GM21737 (cell line): ENCODE results near the gene RNASE1.
"Not testable (repeated sequence)": the region's sequence is repeated elsewhere in the genome, so short reads cannot be mapped to it uniquely, and the experiment has no call there.

Source experiments
- ATAC-seq: cut with Tn5 transposase; IDR thresholded peaks from one replicate; pipeline ENCODE4 v1.9.1; 2021; ENCODE audit warnings: mild to moderate bottlenecking, moderate library complexity; ENCODE audit not compliant: unreplicated experiment

The RNASE1 gene

DNA sequence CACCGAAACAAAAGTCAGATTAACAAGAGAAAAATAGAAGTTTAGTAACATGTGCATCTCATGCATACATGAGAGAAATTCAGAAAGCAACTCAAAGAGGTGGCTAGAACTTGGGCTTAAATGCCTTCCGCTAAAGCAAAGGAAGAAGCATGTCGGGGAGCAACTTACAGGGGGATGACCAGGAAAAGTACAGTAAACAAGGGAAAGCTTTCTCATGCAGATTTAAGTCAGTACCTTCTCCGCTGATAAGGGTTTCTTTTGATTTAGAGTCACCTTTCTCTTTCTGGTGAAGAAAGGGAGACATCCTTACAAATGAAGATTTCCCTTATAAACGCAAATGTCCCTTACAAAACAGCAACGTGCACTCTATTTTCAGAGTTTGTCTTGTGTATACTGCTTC lies 27.6 kb downstream of the RNASE1 start:
- ATAC-seq = no peak

DNA sequence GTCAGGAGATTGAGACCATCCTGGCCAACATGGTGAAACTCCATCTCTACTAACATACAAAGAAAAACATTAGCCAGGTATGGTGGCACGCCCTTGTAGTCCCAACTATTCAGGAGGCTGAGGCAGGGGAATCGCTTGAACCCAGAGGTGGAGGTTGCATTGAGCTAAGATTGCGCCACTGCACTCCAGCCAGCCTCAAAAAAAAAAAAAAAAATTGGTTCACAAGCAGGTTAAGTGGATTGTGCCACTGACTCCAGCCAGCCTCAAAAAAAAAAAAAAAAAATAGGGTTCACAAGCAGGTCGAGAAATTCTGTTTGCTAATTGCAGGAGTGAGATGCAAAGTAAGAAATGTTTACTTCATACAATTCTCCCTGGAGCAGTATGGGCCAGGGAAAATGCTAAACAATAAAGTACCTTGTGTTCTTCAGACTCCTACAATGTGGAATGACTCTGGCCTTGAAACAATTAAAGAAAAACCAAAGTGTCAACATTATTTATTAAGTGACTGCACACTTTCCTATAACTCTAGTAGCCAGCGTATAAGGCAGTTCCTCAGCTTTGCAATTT lies 28.3 kb downstream of the RNASE1 start:
- ATAC-seq = no peak

DNA sequence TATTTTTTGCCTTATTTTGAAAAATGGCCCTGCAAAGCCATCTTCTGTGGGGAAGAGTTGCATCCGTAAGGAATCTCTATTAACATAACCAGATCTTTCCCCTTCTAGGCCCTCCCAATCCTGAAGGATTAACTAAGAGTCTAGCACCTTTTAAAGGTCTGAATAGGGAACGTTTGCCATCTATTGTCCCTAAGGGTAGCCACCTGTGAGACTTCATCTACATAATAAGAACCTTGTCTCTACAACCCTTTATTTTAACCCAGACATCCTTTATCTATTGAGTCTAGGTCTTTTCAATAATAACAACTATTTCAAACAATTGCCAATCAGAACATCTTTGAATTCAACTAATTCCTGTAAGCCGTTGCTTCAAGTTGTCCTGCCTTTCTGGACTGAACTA lies 30.0 kb downstream of the RNASE1 start:
- ATAC-seq = no peak

DNA sequence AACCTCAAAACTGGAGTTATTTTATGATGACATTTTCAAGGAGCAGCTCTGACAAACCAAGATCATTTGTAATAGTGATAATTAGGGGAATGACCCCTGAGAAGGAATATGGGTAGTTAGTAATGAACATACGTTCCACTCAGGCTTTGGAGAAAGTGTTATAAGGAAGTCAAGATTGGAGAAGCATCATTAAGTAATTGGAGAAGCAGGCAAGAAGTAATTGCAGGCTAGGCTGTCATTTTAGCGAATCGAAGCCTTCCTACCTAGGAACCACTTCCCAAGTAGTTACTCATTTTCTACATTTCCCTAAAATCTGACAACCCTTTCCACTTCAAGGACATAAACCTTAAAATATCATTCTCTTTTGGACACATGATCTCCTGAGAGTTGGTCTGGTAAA lies 33.2 kb downstream of the RNASE1 start:
- no peak for ATAC-seq

DNA sequence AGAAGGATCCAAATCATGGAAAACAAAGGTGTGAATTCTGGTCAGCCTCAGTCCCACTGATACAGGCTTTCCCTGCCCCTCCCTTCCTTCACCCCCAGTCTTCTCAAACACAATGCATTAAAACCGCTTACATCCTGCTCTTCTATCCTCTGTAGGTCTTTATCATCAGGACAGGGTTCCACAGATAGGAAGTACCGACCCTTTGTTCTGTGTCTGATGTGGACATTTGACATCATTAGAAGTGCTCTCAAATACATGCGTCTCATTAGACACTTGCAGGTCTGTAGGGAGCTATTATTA lies 34.1 kb downstream of the RNASE1 start:
- no peak for ATAC-seq

DNA sequence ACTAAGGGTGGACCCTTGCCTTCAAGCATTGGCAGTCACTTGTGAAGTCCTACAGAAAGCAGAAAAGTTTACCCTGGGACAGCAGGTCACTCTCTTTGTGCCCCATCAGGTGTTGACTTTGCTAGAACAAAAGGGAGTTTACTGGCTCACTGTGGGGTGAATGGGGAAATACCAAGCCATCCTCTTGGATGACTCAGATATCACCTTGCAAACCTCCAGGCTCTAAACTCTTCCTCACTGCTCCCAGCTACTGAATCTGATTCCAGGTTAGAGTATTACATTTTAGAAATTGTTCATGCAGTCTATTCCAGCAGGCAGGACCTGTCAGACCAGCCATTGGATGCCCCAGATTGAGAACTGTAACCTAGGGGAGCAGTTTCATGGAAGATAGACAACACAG lies 41.7 kb downstream of the RNASE1 start:
- no peak for ATAC-seq

DNA sequence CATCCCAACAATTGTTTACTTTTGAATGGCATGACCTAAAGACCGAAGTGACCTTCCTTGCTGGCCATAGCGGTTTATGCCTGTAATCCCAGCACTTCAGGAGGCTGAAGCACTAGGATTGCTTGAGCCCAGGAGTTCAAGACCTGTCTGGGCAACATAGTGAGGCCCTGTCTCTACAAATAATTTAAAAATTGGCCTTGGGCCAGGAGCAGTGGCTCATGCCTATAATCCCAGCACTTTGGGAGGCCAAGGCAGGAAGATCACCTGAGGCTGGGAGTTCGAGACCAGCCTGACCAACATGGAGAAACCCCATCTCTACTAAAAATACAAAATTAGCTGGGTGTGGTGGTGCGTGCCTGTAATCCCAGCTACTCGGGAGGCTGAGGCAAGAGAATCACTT lies 43.2 kb downstream of the RNASE1 start:
- not testable (repeated sequence) for ATAC-seq

DNA sequence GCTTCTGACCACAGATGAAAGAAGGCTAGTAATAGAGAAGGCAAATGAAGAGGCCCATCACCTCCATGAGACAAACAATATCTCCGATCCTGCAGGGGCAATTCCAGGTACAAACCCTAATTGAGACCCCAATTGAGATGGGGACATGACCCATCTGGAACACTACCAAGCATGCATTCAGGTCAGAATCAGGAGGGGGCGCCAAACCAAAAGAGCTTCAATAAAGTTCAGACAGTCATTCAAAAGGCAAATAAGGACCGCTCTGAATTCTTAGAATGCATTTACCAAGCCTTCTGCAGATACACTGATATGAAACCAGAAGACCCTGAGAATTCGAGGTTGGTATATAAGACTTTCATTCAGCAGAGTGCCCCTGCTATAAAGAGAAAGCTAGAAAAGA lies 44.7 kb downstream of the RNASE1 start:
- no peak for ATAC-seq

DNA sequence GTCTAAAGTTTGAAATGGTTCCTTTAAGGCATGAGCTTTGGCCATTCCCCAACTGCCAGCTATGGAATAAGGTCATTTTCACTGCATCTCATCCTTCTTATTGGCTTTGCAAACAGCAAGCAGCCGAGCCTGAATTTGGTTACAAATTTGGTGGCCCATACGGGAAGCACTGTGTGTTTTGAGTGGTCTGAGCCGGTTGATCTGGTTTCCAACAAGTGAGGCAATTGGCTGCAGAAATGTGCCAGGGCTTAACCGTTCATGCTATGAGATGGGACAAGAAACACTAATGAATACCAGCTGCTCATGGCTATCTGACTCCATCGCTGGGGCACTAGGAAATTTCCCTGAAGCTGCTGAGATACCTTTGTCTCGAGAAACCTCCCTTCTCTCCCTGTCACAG lies 47.6 kb downstream of the RNASE1 start:
- no peak for ATAC-seq

DNA sequence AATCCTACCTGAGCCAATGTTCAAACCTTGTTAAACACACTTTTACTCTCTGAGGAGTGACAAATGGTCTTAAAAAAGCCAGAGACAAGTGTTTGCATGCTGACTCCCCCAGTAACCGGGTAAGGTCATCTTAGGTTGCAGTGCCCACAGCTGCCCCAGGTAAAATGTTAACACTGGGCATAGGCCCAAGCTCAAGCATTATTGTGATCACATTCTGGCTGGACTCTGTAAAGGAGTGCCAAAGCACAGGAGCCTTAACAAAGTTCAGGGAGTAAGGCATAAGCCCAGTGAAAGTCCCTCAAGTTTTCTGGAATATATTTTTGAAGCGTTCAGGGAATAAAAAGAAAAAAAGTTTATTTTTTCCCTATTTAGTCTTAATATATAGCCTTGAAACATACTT lies 48.3 kb downstream of the RNASE1 start:
- no peak for ATAC-seq

DNA sequence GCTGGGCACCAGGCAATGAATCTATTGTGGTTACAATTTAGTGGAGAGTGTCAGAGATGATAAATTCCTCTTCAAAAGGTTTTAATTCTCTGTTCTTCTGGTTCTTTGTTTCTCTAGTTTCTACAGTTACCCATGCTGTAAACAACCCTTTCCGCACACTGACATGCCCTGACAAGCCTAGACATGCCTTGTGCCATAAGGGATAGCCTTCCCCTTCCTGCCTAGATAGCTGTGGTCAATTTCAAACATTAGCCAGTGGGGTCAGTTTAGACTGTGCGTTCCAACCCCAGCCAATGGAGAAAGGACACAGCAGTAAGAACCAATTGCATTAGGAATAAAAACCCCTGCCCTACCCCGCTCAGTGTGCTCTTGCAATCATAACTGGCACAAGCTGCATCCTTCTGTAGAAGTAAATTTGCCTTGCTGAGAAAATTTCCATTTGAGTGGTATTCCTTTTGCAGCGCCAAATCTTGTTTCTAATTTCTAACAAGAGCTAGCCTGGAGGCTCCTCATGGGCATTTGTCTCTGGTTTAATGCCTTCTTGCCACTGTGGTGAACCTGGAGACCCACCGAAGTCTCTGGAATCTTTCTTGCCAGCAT lies 50.6 kb downstream of the RNASE1 start:
- ATAC-seq = no peak
